Fibroblast of skin of right quadriceps (primary cell): ENCODE results near the gene RRBP1.

ENCODE experiments used
- DNase-seq: peaks from one replicate; pipeline ENCODE4 v3.0.0-alpha.2; 2013

RRBP1 gene

GRCh38 chr20:17682103-17682888 is at the start of gene RRBP1:
TSS of gene RRBP1 (minus strand) at chr20:17682242. CDS start at chr20:17660507, 21,735 bp downstream.
- DNase-seq = peak; percentile 99

GRCh38 chr20:17731233-17731632 is 49.2 kb upstream of the RRBP1 start:
- DNase-seq = no peak

- DNase-seq = no peak
These were observed 48.0 kb upstream of the RRBP1 start for GRCh38 chr20:17730071-17730470.

- DNase-seq = no peak
These were observed 46.0 kb upstream of the RRBP1 start for GRCh38 chr20:17728074-17728473.

GRCh38 chr20:17727351-17727750 is 45.3 kb upstream of the RRBP1 start:
- DNase-seq = no peak

- no peak for DNase-seq
These were observed 44.9 kb upstream of the RRBP1 start for GRCh38 chr20:17726902-17727301.

GRCh38 chr20:17725094-17725835 is 43.2 kb upstream of the RRBP1 start:
- no peak for DNase-seq

- no peak for DNase-seq
These were observed 41.3 kb upstream of the RRBP1 start for GRCh38 chr20:17723301-17723691.

- DNase-seq = no peak
These were observed 40.7 kb upstream of the RRBP1 start for GRCh38 chr20:17722493-17723300.

GRCh38 chr20:17721802-17722486 is 39.9 kb upstream of the RRBP1 start:
- no peak for DNase-seq

- DNase-seq = no peak
These were observed 38.7 kb upstream of the RRBP1 start for GRCh38 chr20:17720755-17721154.

GRCh38 chr20:17716331-17716730 is 34.3 kb upstream of the RRBP1 start:
- DNase-seq = no peak

- no peak for DNase-seq
These were observed 33.0 kb upstream of the RRBP1 start for GRCh38 chr20:17715075-17715474.

GRCh38 chr20:17714597-17714996 is 32.6 kb upstream of the RRBP1 start:
- no peak for DNase-seq

GRCh38 chr20:17712708-17713107 is 30.7 kb upstream of the RRBP1 start:
- DNase-seq = peak; percentile 3

GRCh38 chr20:17712201-17712600 is 30.2 kb upstream of the RRBP1 start:
- no peak for DNase-seq

- DNase-seq = no peak
These were observed 29.2 kb upstream of the RRBP1 start for GRCh38 chr20:17711267-17711627.

- DNase-seq = peak; percentile 21
These were observed 28.6 kb upstream of the RRBP1 start for GRCh38 chr20:17710379-17711266.

- DNase-seq = no peak
These were observed 27.6 kb upstream of the RRBP1 start for GRCh38 chr20:17709361-17710293.

- DNase-seq = no peak
These were observed 26.8 kb upstream of the RRBP1 start for GRCh38 chr20:17708675-17709360.
